Measurements from ENCODE around the gene KLHL7.

DNA sequence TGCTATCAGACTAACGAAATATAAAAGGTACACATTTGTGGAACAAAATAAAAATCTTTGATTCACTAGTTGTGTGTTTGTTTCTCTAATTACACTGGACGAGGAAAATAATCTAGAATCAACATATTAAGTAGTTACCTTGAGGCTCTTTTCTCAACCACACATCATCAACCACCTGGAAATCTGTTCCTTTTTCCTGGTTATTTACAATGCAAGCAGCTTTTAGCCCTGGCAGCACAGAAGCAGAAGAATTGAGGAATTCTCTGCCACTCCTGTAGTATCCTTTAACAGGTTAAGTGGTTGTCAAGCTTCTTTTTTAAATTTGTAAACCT lies 100.0 kb downstream of the KLHL7 start:
- no peak for TF ChIP-seq POLR2AphosphoS5 (IDR thresholded peaks at IDR 0.05)
- no peak for TF ChIP-seq POLR2A (IDR thresholded peaks at IDR 0.05)
- TF ChIP-seq, protein P1, sequence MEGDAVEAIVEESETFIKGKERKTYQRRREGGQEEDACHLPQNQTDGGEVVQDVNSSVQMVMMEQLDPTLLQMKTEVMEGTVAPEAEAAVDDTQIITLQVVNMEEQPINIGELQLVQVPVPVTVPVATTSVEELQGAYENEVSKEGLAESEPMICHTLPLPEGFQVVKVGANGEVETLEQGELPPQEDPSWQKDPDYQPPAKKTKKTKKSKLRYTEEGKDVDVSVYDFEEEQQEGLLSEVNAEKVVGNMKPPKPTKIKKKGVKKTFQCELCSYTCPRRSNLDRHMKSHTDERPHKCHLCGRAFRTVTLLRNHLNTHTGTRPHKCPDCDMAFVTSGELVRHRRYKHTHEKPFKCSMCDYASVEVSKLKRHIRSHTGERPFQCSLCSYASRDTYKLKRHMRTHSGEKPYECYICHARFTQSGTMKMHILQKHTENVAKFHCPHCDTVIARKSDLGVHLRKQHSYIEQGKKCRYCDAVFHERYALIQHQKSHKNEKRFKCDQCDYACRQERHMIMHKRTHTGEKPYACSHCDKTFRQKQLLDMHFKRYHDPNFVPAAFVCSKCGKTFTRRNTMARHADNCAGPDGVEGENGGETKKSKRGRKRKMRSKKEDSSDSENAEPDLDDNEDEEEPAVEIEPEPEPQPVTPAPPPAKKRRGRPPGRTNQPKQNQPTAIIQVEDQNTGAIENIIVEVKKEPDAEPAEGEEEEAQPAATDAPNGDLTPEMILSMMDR (IDR thresholded peaks at IDR 0.05): no peak
